IPS-15b (cell line): Measurements from ENCODE around the gene ATP10B.
"Not testable (repeated sequence)": the region's sequence is repeated elsewhere in the genome, so short reads cannot be mapped to it uniquely, and the experiment has no call there.

Source experiments
- H3K27me3 ChIP-seq: one replicate; pipeline ENCODE4 v1.6.1; 2013; ENCODE audit warnings: low read length; ENCODE audit not compliant: control insufficient read depth, insufficient read depth
- H3K36me3 ChIP-seq: one replicate; pipeline ENCODE4 v1.6.1; 2013; ENCODE audit warnings: low read length; ENCODE audit not compliant: control insufficient read depth, insufficient read depth
- H3K4me1 ChIP-seq: one replicate; pipeline ENCODE4 v1.6.1; 2013; ENCODE audit warnings: mild to moderate bottlenecking, low read length; ENCODE audit not compliant: control insufficient read depth, insufficient read depth
- H3K4me3 ChIP-seq: one replicate; pipeline ENCODE4 v1.5.1; 2013; ENCODE audit warnings: low read depth, low read length
- H3K9ac ChIP-seq: one replicate; pipeline ENCODE4 v1.6.1; 2013; ENCODE audit warnings: low read depth, mild to moderate bottlenecking, low read length
- H3K9me3 ChIP-seq: one replicate; pipeline ENCODE4 v1.6.1; 2013; ENCODE audit warnings: mild to moderate bottlenecking, low read length; ENCODE audit not compliant: control insufficient read depth, insufficient read depth

ATP10B gene

DNA sequence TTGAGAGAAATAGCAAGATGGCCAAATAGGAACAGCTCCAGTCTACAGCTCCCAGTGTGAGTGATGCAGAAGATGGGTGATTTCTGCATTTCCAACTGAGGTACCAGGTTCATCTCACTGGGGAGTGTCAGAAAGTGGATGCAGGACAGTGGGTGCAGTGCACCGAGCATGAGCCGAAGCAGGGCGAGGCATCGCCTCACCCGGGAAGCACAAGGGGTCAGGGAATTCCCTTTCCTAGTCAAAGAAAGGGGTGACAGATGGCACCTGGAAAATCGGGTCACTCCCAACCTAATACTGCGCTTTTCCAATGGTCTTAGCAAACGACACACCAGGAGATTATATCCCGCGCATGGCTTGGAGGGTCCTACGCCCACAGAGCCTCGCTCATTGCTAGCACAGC, 39.0 kb downstream of the ATP10B start:
- H3K4me1 ChIP-seq, H3K9me3 ChIP-seq, H3K27me3 ChIP-seq, H3K36me3 ChIP-seq, H3K4me3 ChIP-seq, H3K9ac ChIP-seq: not testable (repeated sequence)

DNA sequence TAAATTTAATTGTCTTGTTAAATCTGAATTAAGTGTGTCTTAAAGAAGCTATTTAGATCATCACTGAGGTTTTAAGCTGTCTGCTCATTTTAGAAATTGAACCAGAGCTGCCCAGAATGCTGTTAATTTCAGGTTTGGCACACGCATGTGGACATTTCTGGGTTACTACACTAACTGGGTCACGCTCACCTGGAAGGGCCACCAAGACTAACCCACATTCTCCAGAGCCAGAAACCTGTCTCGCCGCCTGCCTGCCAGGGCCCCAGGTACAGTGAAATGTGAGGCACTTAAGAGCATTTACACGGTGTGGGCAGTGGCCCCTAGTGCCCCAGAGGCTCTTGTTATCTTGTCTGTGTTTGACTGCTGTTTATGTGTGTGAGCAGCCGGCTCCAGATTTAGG, 46.6 kb downstream of the ATP10B start:
- Histone ChIP-seq H3K4me1 (no peaks in the 10 kb centered on the region), H3K36me3 (no peaks in the 10 kb centered on the region), H3K4me3 (no peak overlapping the region), H3K9ac (no peak overlapping the region), H3K9me3 (no peaks in the 10 kb centered on the region), H3K27me3 (no peaks in the 10 kb centered on the region)

DNA sequence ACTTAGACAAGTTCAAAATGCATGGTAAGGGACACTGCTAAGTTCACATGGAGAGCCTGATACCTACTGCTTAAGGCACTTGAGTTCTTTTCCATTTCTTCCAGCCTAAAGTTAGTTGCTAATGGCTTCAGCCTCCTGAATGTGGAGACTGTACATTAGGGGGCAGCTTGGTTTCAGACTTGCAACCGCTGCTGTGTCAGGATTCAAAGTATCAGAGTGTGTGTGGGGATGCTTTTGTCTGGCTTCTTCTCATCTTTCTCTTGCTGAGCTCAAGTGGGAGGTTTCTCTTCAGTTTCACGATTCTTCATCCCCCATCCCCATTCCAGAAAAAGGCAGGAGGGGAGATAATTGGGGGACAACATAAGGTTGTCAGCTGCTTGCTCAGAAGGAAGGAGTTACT, 49.4 kb downstream of the ATP10B start:
- H3K9me3 ChIP-seq = no peaks in the 10 kb centered on the region
- no peak overlapping the region for H3K4me3 ChIP-seq
- no peaks in the 10 kb centered on the region for H3K36me3 ChIP-seq
- no peaks in the 10 kb centered on the region for H3K27me3 ChIP-seq
- H3K4me1 ChIP-seq = no peaks in the 10 kb centered on the region
- no peak overlapping the region for H3K9ac ChIP-seq

DNA sequence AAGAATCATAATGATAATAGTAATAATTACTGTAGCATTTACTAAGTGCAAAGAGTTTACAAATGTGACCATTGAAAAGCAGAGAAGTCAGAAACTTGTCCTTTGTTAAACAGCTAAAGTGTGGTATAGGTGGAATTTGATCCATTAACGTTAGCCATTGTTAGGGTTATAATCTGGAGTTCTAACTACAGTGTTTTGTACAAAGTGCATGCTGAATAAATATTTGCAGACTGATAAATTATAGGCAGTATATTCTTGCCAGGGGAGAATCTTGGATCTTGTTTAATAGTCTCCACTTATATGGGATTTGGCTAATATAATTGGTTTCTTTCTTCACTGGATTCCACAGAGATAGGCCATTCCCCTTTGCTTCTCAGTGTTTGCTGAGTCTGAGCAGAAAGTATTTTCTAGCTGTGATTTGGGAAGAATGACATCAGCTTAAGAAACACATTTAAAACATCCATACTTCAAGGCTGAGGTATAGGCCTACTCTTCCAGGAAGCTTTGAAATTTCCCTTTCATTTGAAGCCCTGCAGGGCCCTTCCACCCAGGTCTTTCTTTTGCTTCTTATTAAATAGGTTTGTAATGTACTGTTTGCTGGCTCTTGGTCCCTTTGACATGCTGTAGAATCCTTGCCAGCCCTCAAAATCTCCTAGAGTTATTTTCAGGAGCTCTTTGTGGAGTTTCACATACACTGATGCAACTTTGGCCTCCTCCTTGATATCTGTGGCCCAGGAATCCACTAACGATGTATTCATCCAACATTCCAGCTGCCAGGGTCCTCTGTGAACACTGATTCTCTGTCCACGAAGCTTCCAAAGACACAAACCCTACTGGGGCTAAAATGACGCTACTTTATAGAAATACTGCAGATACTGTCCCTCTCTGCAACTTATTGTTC, 51.4 kb downstream of the ATP10B start:
- Histone ChIP-seq H3K36me3 (no peaks in the 10 kb centered on the region), H3K4me1 (no peaks in the 10 kb centered on the region), H3K27me3 (no peaks in the 10 kb centered on the region), H3K4me3 (no peak overlapping the region), H3K9me3 (no peaks in the 10 kb centered on the region), H3K9ac (no peak overlapping the region)

DNA sequence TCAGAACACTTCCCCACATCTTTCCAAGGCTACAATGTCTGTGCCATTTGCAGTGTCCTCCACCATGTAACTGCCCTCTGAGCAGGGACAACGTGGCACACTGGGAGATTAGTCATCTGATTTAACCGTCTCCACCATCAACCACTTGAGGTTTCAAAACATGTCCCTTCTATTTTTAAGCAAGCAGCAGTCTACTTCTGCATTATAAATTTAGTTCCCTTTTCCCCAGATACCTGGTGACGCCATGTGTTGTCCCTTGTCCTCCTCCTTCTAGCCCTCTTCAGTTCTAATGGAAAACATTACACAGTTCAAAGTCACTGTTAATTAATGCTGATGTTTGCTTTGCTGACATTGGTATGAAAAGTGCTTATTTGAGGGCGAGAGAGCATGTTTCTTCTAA, 52.8 kb downstream of the ATP10B start:
- no peaks in the 10 kb centered on the region for H3K9me3 ChIP-seq
- no peak overlapping the region for H3K9ac ChIP-seq
- H3K4me1 ChIP-seq = no peaks in the 10 kb centered on the region
- no peaks in the 10 kb centered on the region for H3K36me3 ChIP-seq
- H3K27me3 ChIP-seq = no peaks in the 10 kb centered on the region
- H3K4me3 ChIP-seq = no peak overlapping the region

DNA sequence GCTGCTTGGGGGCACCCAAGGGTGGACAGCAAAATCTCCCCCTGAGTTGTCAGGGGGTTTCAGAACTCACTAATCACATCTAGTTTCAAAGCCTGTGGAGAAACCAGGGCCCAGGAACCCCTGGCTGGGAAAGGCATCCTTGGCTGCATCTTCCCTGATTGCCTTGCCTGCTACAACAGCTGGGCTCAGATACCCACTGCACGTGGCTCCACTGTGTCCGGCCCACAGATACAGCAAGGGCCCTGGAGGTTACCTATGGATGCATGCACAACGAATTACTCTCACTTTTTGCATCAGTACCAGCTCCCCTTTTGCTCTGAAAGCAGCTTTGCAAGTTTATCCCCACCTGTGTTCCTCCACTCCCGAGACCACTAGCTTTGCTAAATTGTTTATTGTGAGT, 55.0 kb downstream of the ATP10B start:
- H3K9ac ChIP-seq = no peak overlapping the region

DNA sequence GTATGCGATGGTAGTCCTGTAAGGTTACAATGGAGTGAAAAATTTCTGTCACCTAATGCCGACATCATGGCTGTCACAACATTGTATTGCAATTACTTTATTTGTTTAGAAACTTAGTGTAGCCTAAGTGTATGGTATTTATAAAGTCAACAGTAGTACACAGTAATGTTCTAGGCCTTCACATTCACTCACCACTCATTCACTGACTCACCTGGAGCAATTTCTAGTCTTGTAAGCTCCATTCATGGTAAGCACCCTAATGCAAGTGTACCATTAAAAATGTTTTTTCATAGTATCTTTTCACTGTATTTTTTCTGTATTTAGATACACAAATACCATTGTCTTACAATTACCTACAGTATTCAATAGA, 58.5 kb downstream of the ATP10B start:
- Histone ChIP-seq H3K4me3 (no peak overlapping the region), H3K9ac (no peak overlapping the region), H3K9me3 (no peaks in the 10 kb centered on the region), H3K4me1 (no peaks in the 10 kb centered on the region), H3K27me3 (no peaks in the 10 kb centered on the region), H3K36me3 (no peaks in the 10 kb centered on the region)

More for the DNA sequence above, 55.0 kb downstream of the ATP10B start:
- Histone ChIP-seq H3K9me3 (no peaks in the 10 kb centered on the region), H3K36me3 (no peaks in the 10 kb centered on the region), H3K4me1 (no peaks in the 10 kb centered on the region), H3K27me3 (no peaks in the 10 kb centered on the region), H3K4me3 (no peak overlapping the region)

DNA sequence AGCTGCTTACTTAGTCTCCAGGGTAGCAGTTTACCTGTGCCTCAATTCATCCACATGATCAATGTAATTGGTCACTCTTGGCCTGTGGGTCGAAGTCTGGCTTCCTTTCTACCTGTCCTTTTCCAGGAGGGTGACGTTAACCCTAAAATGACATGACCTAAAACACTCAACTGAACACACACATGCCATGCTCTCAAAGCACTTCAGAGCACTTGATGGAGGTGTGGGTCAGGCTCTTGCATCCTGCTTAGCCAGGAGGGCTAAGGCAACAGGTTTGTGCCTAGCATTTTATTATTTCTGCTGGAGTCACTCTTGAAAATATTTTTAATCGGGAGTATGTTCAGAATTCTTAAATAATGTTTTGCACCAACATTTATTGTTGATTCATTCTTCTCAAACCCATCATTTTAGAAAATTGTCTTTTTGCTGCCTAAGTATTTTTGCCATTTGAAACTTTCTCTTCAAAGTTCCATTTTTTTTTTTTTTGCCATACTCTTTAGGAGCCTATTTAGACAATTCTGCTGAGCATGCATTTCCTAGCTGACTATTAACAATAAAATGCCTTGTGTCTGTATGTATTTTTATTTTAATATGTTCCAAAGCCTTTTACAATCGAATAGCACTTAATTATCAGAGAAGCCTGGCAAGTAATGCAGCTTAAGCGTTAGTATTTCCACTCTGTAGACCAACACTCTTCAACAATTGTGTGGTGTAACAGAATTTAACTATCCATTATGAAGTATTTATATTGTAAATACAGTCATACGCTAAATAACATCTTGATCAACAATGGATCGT, 59.1 kb downstream of the ATP10B start:
- H3K9me3 ChIP-seq = no peaks in the 10 kb centered on the region
- H3K4me3 ChIP-seq = no peak overlapping the region
- no peaks in the 10 kb centered on the region for H3K27me3 ChIP-seq
- no peaks in the 10 kb centered on the region for H3K36me3 ChIP-seq
- no peaks in the 10 kb centered on the region for H3K4me1 ChIP-seq
- H3K9ac ChIP-seq = no peak overlapping the region

DNA sequence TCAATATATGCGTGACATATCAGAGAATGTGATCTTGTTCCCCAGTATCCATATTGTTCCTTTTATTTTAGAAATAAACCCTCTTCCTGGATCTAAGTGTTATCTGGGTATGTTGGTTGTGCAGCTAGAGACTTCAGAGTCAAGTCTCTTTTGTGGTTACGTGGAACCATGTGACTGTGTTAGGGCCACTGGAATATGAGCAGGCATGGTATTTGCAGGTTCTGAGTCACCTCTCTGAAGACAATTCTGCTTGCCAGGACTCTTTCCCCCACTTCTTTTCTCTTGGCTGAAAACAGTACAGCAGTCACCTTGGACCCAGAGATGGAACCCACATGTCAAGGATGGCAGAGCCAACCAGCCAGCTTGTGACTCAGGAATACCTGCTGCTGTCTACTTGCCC, 59.7 kb downstream of the ATP10B start:
- Histone ChIP-seq H3K27me3 (no peaks in the 10 kb centered on the region), H3K4me1 (no peaks in the 10 kb centered on the region), H3K36me3 (no peaks in the 10 kb centered on the region), H3K9me3 (no peaks in the 10 kb centered on the region), H3K4me3 (no peak overlapping the region), H3K9ac (no peak overlapping the region)

DNA sequence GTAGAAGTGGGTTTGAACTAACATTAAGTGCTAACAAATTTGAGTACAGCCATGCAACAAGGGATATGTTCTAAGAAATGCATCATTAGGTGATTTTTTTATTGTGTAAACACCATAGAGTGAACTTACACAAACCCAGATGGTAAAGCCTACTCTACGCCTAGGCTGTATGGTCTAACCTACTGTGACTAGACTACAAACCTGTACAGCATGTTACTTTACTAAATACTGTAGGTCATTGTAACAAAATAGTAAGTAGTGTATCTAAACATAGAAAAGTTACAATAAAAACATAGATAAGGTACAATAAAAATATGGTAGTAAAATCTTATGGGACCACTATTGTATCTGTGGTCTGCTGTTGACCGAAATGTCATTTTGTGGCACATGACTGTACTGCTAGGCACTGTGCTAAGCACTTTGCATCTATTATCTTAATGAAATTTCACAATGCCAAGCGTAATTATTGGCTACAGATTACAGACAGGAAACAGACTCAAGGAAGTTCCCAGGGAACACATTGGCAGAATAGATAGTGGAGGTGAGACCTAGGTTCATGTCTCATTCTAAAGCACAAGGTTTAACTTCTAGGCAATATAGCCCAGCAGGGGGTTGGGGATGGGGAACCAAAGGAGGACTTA, 62.7 kb downstream of the ATP10B start:
- no peaks in the 10 kb centered on the region for H3K27me3 ChIP-seq
- no peaks in the 10 kb centered on the region for H3K9me3 ChIP-seq
- no peaks in the 10 kb centered on the region for H3K4me1 ChIP-seq
- H3K4me3 ChIP-seq = no peak overlapping the region
- H3K36me3 ChIP-seq = no peaks in the 10 kb centered on the region
- H3K9ac ChIP-seq = no peak overlapping the region

DNA sequence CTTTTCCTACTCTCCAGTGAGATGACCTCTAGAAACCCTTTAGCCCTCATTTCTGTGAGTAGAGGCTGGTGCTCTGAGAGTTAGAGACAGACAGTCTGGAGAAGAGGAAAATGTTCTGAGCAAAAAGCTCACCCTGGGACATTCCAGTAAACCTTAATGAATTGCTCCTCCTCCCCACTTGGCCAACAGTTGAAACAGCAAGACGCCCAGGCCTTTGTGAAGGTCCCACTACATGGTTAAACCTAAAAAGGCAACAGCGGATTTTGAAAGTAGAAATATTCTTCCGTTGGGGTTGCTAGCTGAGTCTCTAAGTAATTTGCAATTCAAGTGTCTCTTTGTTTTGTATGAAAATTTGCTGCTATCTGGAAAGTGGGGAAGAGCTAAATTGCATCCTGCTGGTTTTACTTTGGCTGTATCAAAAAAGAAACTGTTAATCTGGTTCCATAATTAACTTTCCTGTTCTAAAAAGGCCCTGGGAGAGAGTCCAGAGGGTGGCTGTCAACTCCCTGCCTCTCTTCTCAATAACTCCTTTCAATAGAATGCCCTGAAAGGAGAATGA, 63.8 kb downstream of the ATP10B start:
- H3K9me3 ChIP-seq = no peaks in the 10 kb centered on the region
- no peaks in the 10 kb centered on the region for H3K36me3 ChIP-seq
- H3K9ac ChIP-seq = no peak overlapping the region
- H3K4me1 ChIP-seq = no peaks in the 10 kb centered on the region
- no peaks in the 10 kb centered on the region for H3K27me3 ChIP-seq
- H3K4me3 ChIP-seq = no peak overlapping the region
